Left lung (tissue), 10 donors: ENCODE results near the gene PON3. TPM values are rescaled to one million over a fixed set of nuclear protein-coding genes. Genes with fewer than 3 reads are reported as not detected.

Source experiments
- ATAC-seq: fragments of 200-7000 bp; cut with Tn5 transposase; one replicate; pipeline ENCODE4 v1.9.1; 2020; ENCODE audit warnings: moderate library complexity
- DNase-seq, 4 donors: peaks; one replicate each; pipeline ENCODE4 v3.0.0-alpha.2; 2013 to 2020
- H3K27ac ChIP-seq, 2 donors: fragments of 200-600 bp; sonication (generic) in 1 of 2; one replicate each; pipeline versions ENCODE4 v1.5.0 to v1.8.0; 2020 to 2021
- H3K27me3 ChIP-seq, 2 donors: fragments of 200-600 bp; sonication (generic) in 1 of 2; one replicate each; pipeline versions ENCODE4 v1.5.0 to v1.8.0; 2020 to 2021
- H3K36me3 ChIP-seq, 2 donors: fragments of 200-600 bp; sonication (generic) in 1 of 2; one replicate each; pipeline versions ENCODE4 v1.5.0 to v1.8.0; 2020 to 2021
- H3K4me1 ChIP-seq, 2 donors: fragments of 200-600 bp; one replicate each; pipeline ENCODE4 v1.8.0; 2021
- H3K4me3 ChIP-seq, 2 donors: fragments of 200-600 bp; sonication (generic) in 1 of 2; one replicate each; pipeline versions ENCODE4 v1.5.0 to v1.8.0; 2020 to 2021; ENCODE audit warnings: mild to moderate bottlenecking in 1 of 2
- H3K9me3 ChIP-seq, 2 donors: fragments of 200-600 bp; sonication (generic) in 1 of 2; one replicate each; pipeline versions ENCODE4 v1.5.0 to v1.8.0; 2020 to 2021
- CTCF ChIP-seq, 2 donors: fragments of 200-600 bp; sonication (generic) in 1 of 2; IDR thresholded peaks; one replicate each; pipeline versions ENCODE4 v1.5.0 to v1.8.0; 2021; ENCODE audit warnings: antibody characterized with exemption in 2 of 2
- intact Hi-C, 2 donors: fragments of 100-400 bp; cut with DNase I; formaldehyde crosslinking; loops; one replicate each; pipeline versions ENCODE4 v1.11.2 to v1.14.2; 2022
- polyA plus RNA-seq, 6 donors: library from polyadenylated mRNA; unstranded; fragments of 120-200 nt; gene quantifications; one replicate each; pipeline ENCODE4 v1.2.1, GENCODE V29; 2013; ENCODE audit not compliant: insufficient read length in 6 of 6
- total RNA-seq, 2 donors: library from RNA; stranded (reverse); fragmentation: NEBNext Ultra II Directional; extraction: Animal tissue kit (Norgen Biotek cat#: 25700); gene quantifications; one replicate each; pipeline ENCODE4 v1.2.1, GENCODE V29; 2021
- donor health status: DM: no; HTN: yes; CAD: no.
- donor health status: DM: no; HTN: no; CAD: no.

Gene PON3
- total and polyA plus RNA-seq, 8 donors = 13.5 to 49.3 (median 16.5) TPM

GRCh38 chr7:95375591-95376257 is 20.5 kb downstream of the PON3 start:
- H3K4me3 ChIP-seq = no peak overlapping the region
- no peaks in the 10 kb centered on the region for H3K4me1 ChIP-seq
- H3K27me3 ChIP-seq = no peaks in the 10 kb centered on the region
- H3K36me3 ChIP-seq = peaks cover 0 to 5% of the 10 kb centered on the region in 2 donors
- ATAC-seq (peak; percentile 81), DNase-seq (no peak)
- intact Hi-C loops = no loop called here
- no peak overlapping the region for H3K27ac ChIP-seq
- peaks cover 0 to 6% of the 10 kb centered on the region in 2 donors for H3K9me3 ChIP-seq
- TF ChIP-seq CTCF (IDR thresholded peaks at IDR 0.05) = no peak

- intact Hi-C loops = no loop called here
- ATAC-seq = no peak
- no peaks in the 10 kb centered on the region for H3K9me3 ChIP-seq
- no peaks in the 10 kb centered on the region for H3K4me1 ChIP-seq
- peaks cover 0 to 5% of the 10 kb centered on the region in 2 donors for H3K36me3 ChIP-seq
- no peaks in the 10 kb centered on the region for H3K27me3 ChIP-seq
- H3K27ac ChIP-seq = no peak overlapping the region
- no peak for TF ChIP-seq CTCF (IDR thresholded peaks at IDR 0.05)
- no peak for DNase-seq
- H3K4me3 ChIP-seq = no peak overlapping the region
These were observed 22.9 kb downstream of the PON3 start for GRCh38 chr7:95373323-95373722.

GRCh38 chr7:95368235-95368634 is 27.9 kb downstream of the PON3 start:
- intact Hi-C loops = no loop called here
- no peak for TF ChIP-seq CTCF (IDR thresholded peaks at IDR 0.05)
- no peaks in the 10 kb centered on the region for H3K36me3 ChIP-seq
- no peaks in the 10 kb centered on the region for H3K9me3 ChIP-seq
- no peak for ATAC-seq
- no peak for DNase-seq
- no peaks in the 10 kb centered on the region for H3K4me1 ChIP-seq
- no peaks in the 10 kb centered on the region for H3K27me3 ChIP-seq
- no peak overlapping the region for H3K4me3 ChIP-seq
- no peak overlapping the region for H3K27ac ChIP-seq

GRCh38 chr7:95367606-95368005 is 28.6 kb downstream of the PON3 start:
- TF ChIP-seq CTCF (IDR thresholded peaks at IDR 0.05) = no peak
- H3K9me3 ChIP-seq = no peaks in the 10 kb centered on the region
- intact Hi-C loops = no loop called here

GRCh38 chr7:95365151-95365550 is 31.0 kb downstream of the PON3 start:
- H3K27me3 ChIP-seq = no peaks in the 10 kb centered on the region
- intact Hi-C loops = no loop called here
- DNase-seq = no peak
- H3K36me3 ChIP-seq = no peaks in the 10 kb centered on the region
- H3K4me1 ChIP-seq = no peaks in the 10 kb centered on the region
- ATAC-seq = peak; percentile 36
- no peak overlapping the region for H3K27ac ChIP-seq
- H3K4me3 ChIP-seq = no peak overlapping the region
- no peak for TF ChIP-seq CTCF (IDR thresholded peaks at IDR 0.05)
- no peaks in the 10 kb centered on the region for H3K9me3 ChIP-seq

More at GRCh38 chr7:95367606-95368005, 28.6 kb downstream of the PON3 start:
- Histone ChIP-seq H3K27me3 (no peaks in the 10 kb centered on the region), H3K4me3 (no peak overlapping the region), H3K27ac (no peak overlapping the region), H3K4me1 (no peaks in the 10 kb centered on the region), H3K36me3 (no peaks in the 10 kb centered on the region)
- DNase-seq (no peak), ATAC-seq (peak; percentile 83)
